ENCODE results near the gene APPL1. TPM values are rescaled to one million over a fixed set of nuclear protein-coding genes. Genes with fewer than 3 reads are reported as not detected.

Gene APPL1, protein sequence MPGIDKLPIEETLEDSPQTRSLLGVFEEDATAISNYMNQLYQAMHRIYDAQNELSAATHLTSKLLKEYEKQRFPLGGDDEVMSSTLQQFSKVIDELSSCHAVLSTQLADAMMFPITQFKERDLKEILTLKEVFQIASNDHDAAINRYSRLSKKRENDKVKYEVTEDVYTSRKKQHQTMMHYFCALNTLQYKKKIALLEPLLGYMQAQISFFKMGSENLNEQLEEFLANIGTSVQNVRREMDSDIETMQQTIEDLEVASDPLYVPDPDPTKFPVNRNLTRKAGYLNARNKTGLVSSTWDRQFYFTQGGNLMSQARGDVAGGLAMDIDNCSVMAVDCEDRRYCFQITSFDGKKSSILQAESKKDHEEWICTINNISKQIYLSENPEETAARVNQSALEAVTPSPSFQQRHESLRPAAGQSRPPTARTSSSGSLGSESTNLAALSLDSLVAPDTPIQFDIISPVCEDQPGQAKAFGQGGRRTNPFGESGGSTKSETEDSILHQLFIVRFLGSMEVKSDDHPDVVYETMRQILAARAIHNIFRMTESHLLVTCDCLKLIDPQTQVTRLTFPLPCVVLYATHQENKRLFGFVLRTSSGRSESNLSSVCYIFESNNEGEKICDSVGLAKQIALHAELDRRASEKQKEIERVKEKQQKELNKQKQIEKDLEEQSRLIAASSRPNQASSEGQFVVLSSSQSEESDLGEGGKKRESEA
- polyA plus RNA-seq (ENCODE audit: insufficient read length in 4 of 4): 10 to 100 TPM; 43.7 to 58.0 (median 48.6) TPM

DNA sequence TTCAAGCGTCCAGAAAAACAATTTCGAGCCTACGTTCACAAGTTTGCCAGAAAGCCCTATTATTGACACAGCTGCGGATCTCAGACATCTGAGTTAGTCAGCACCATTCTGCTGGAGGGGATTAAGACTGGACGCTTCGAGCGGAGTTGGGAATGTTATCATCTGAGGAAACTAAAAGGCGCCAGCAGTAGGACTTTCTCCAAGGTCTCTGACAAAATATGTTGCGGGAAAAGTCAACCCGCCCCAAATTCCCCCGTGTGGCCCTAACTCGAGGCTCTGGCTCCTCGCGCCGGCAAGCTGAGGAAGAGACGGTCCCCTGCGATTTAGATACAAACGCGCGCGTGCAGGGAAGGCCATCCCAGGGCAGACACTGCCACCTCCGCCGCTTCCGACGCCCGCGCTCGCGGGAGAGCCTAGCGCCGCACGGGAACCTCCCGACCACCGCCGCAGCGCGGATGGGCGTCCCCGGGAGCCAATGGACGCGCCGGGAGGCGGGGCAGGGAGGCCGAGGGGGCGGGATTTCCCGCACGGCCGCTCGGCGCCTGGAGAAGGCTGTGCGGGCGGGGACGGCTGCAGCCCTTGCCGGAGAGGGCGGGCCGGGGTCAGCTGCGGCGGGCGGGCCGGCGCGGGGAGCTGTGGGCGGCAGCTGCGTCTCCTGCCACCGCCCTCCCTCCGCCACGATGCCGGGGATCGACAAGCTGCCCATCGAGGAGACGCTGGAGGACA lies at the start of gene APPL1:
APPL1 (plus strand) TSS at position 526 of the 726 bp plus-strand sequence; CDS start at position 681, 155 bp downstream.
- peak; percentile 87 to 90 (median 88) for DNase-seq (ENCODE audit: low read depth in 4 of 4, low spot score in 3 of 4)

DNA sequence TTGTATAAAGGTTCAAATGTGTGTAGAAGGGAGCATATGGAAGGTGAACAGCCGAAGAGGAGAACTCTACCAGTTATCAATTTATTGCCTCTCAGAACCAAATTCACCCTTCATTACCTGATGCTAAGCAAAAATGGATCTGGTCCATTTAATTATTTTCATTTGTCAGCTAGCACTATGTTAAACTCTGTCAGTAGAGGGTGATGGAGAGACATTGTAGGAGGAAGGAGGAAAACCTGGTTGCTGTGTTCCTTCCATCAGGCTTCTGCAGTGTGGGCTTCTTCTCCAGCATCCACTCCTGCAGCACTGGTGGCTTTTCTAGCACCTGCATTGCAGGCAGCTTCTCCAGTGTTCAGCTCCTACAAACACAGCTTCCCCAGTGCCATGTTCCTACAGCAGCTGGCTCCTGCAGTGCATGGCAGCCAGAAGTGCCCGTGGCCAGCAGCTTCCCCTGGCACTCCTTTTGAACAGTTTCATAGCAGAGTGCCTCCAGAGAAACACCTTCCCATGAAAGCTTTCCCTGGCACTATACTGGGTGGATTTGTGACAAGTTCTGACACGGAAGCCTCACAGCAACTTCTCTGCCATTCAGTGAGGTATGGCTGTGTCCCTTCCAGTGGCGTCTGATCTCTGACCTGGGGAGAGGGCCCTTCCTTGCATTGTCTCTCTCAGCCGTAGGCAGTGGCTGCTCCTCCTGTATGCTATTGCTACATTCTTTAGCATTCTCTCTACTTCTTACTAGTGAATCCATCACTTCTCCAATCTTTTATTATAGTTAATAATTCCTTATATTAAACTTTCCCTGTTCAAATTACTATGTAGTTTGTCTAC lies 47.7 kb upstream of the APPL1 start:
- DNase-seq (ENCODE audit: low read depth in 4 of 4, low spot score in 3 of 4): no peak

DNA sequence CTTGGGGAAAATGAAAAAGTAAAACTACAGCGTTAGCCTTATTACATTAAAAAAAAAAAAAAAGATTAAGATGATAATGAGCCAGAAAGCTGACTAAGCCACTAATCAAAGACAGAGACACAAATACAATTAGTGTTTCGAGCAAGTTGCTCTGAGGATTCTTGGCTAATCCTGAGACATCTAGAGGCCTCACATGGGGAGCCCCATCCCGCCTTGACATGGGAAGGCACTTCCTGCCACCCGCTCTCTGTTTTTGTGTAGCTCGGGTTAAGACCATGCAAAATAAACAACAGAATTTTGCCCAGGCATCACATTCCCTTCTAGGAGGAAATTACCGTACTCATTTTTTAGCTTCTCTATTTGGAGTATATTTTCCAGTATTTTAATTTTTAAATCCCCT lies 43.0 kb upstream of the APPL1 start:
- DNase-seq (ENCODE audit: low read depth in 4 of 4, low spot score in 3 of 4): no peak

DNA sequence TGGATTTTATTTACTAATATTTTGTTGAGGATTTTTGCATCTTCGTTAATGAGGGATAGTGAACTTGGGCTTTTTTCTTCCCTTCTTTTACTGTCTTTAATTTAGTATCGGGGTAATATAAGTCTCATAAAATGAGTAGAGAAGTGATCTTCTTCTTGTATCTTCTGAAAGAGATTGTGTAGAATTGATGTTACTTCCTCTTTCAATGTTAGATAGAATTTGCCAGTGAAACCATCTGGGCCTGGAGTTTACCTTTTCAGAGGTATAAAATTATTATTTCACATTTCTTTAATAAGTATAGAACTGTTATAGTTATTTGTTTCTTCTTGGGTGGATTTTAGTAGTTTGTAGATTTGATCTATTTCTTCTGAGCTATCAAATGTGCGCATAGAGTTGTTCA lies 35.5 kb upstream of the APPL1 start:
- no peak for DNase-seq (ENCODE audit: low read depth in 4 of 4, low spot score in 3 of 4)

DNA sequence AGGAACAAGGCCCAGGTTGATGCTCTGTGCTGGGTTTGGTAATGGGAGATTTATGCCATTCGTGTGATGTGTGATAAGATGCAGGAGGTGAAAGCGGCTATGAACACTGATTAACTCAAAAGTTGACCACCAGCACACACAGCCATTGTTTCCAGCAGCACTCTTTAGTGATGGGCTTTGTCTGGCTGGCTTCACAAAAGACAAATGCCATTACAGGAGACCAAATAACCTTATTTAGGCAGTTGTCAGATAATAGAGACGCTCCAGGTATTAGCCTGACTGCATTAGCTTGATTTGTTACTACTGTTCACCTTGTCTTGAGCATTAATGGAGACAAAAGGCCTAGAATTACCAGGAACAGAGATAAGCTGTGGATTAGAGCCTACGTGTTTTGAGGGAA lies 32.9 kb upstream of the APPL1 start:
- no peak for DNase-seq (ENCODE audit: low read depth in 4 of 4, low spot score in 3 of 4)

DNA sequence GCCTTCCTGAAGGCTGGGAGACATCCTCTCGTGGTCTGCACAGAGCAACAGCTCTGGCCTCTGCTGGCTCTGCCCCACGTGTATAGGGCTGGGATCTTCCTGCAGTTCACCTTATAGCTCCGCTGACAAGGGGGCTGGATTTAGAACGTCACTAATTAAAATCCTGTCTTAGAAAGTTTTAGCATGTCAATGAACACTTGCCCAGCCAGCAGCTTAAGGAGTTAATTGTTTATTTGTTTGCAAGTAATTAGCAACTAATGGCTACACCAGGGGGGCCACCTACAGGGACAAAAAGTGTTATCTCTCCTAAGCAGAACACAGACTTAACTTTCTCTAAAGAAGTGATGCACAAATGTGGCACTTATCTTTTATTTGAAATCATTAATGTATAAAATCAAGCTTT lies 27.6 kb upstream of the APPL1 start, which contains the start of gene HESX1:
HESX1 (minus strand) TSS at position 84 of the 403 bp plus-strand sequence; CDS start at position 24, 60 bp downstream.
- DNase-seq (ENCODE audit: low read depth in 4 of 4, low spot score in 3 of 4): no peak

DNA sequence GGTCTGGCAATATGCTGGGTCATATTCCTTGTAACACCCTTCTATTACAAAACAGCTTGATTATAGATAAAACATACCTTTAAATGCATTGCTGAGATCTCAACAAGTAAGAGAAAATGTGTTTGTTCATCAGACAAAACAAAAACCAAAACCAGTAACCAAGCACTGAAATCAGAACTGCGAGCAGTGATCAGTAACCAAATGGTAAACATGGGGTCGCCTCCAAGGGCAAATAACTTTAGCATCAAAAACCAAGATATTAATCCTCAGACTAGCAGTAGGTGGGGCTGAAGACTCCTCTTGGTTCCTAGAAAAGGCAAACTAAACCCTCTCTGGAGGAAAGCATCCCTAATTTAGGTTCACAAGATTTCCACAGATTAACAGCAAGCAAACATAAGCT lies 21.1 kb upstream of the APPL1 start:
- no peak for DNase-seq (ENCODE audit: low read depth in 4 of 4, low spot score in 3 of 4)

DNA sequence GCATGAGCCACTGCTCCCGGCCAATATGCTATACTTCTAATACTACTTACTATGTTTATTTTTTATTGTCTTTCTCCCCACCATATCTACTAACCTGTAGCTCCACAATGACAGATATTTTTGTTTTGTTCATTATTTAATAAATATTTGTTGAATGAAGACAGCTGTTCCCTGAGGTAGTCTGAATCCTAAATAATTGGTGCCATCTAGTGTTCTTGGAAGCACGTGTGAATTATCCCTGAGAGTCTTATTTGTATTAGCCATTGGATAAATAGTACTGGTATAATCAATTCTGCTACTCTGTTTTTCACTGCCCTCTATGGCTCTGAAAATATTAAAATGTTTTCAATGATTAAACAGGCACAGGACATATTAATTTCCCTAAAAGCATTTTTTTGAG lies 5.6 kb upstream of the APPL1 start:
- no peak for DNase-seq (ENCODE audit: low read depth in 4 of 4, low spot score in 3 of 4)

DNA sequence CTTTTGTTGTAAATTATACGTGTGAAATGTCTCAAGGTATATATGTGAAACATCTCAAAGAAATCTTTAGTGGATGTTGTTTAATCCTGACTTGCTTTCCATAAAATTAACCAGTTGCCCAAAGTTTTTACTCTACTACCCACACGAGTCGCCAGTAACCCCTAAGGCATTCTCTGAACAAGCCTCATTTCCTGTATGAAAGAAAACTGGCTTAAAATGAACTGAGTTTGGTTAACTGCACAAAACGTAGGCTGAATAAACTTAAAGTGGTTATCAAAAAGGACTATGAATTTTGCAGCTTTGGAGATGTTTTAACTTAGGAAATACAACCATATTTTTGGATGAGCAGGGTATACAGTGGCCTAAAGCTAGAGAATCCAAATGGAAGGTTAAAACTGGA lies 2.7 kb upstream of the APPL1 start:
- DNase-seq (ENCODE audit: low read depth in 4 of 4, low spot score in 3 of 4): no peak

DNA sequence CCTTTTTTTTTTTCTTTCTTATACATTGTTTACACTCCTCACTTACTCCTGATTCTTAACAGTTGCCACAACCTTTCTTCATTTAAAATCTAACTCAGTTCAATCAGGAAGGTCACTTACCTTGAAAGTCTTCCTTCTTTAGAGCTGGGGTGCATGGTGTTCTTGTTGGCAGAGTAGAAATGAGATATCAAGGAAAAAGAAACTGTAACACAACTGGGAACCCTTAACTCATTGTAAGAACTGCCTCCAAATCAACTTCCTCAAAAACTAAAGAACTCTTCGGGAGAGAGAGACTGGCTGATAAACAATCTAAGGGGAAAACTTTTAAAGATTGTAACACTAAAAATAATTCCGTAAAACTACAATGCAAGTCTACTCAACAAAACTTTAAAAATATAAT lies 1.4 kb upstream of the APPL1 start:
- no peak for DNase-seq (ENCODE audit: low read depth in 4 of 4, low spot score in 3 of 4)

DNA sequence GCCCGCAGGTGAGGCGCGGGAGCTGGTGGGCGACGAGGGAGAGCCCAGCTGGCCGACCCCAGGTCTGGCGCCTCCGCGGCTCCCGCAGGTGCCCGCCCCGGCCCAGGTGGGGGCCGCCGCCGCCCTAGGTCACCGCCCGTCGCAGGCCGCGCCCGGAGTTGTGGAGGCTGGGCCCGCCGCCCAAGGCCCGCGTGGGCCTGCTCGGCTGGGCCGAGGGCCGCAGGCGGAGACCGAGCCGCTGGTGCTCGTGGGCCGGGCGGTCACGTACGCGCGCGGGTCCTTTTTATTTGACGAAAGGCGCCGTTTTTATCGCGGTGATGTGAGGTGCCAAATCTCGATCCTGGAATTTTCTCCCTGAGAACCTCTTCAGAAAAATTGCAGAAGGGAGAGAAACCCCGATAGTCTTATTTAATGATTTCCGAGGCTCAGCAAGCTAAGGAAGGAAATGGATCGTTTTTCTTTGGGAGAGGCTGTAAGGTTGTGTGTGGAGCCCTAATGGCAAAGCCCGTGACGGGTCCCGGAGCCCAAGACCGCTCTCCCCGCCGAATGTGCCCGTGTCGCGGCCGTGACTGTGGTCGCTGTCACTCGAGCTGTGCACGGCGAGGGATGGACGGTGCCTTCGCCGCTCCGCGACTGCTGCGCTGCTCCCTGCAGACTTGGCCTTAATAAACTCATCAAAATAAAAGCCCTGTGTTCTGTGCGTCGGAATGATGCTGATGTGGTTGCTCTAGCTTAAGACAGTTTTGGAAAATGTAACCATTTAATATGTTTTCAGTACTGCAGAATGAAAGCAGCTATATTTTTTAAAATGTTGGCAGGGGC lies 612 bp downstream of the APPL1 start:
- peak in 3 of 4 donors; percentile 34 to 54 (median 53) for DNase-seq (ENCODE audit: low read depth in 4 of 4, low spot score in 3 of 4)

DNA sequence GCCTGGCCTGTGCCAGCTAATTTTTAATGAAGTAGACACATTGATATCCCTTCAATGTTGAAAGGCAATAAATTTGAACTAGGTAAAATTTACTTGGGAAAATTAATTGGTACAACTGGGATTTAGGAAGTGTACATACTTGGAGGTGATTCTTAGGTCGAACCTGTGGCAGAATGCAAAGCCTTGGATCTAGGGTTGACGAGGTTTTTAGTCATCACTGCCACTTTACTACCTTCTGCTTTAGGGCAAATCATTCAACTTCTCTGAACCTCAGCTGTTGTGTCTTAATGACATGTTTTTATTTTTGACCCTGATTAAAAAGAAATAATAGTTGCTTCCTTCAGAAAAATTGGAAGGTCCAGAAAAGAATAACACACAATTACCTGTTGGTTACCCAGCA lies 2.5 kb downstream of the APPL1 start:
- DNase-seq (ENCODE audit: low read depth in 4 of 4, low spot score in 3 of 4): no peak

DNA sequence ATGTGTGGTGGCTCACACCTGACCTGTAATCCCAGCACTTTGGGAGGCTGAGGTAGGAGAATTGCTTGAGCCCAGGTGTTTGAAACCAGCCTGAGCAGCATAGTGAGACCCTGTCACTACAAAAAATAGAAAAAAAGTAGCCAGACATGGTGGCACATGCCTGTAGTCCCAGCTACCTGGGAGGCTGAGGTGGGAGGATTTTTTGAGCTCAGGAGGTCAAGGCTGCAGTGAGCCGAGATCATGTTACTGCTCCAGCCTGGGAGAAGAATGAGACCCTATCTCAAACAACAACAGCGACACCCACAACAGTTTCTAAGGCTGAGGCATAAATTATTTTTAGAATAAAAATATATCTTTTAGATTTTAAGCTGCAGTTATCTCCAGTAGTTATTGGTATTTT lies 6.3 kb downstream of the APPL1 start:
- DNase-seq (ENCODE audit: low read depth in 4 of 4, low spot score in 3 of 4): no peak

DNA sequence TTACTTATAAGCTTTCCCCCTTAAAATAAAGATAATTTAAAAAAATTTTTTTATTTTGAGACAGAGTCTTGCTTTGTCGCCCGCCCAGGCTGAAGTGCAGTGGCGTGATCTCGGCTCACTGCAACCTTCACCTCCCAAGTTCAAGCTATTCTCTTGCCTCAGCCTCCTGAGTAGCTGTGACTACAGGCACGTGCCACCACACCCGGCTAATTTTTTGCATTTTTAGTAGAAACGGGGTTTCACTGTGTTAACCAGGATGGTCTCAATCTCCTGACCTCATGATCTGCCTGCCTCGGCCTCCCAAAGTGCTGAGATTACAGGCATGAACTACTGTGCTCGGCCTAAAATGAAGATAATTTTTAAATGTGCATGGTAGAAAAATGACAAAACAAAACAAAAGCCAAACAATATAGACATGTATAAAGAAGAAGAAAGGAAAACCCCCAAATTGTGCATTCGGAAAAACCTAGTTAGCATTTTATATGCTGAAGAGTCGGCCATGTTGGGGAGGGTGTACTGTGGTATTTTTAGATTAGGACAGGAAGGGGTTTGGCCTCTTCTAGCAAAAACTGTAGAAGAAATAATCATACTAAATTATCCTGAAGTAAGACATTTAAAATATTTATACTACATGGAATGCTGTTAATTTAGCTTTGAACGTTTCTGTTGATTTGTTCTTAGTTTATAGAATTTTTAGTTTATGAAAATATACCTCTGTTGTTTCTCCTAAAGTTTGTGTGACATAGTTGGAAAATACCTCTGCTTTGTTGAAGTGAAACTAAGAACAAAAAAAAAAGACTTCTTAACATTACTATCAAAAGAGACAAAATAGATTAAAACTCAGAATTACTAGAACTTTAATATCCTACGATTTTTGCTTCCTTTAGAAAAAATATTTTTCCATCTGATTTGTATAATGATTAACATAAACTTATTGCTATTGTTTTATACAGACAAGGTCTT lies 7.4 kb downstream of the APPL1 start:
- DNase-seq (ENCODE audit: low read depth in 4 of 4, low spot score in 3 of 4): no peak

DNA sequence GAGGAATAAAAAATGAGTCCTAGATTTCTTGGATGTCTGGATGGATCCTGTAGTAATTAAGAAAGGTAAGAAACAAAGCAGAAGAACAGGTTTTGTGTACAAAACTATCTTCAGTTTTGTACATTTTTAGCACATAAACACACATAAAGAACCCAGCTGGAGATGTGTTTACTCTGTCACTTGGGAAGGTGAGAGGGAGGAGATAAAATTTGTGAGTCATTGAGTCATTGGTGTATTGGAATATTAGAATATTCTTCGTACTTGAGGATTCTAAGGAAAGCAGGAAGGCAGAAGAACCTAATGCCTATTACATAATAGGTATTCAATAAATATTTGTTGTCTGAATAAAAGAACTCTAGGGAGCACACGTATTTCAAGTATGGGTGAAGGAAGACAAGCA lies 17.4 kb downstream of the APPL1 start:
- DNase-seq (ENCODE audit: low read depth in 4 of 4, low spot score in 3 of 4): no peak

DNA sequence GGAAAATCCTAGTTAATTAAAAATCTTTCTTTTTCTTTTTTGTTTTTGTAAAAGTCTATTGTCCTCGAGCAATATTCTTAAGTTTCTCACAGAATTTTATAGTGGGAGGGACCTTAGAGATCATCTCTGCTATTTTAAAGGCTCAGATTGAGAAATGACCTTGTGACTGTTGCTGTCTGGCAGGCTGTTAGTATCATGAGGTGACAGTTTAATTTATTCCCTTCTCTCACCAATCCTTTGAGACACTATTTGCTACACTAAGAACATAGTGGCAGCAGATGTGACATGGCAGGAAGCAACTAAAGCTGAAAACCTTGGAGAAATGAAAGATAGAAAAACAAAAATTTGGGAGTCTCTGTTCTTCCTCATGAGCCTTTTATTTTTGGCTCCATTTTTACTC lies 24.9 kb downstream of the APPL1 start:
- no peak for DNase-seq (ENCODE audit: low read depth in 4 of 4, low spot score in 3 of 4)

DNA sequence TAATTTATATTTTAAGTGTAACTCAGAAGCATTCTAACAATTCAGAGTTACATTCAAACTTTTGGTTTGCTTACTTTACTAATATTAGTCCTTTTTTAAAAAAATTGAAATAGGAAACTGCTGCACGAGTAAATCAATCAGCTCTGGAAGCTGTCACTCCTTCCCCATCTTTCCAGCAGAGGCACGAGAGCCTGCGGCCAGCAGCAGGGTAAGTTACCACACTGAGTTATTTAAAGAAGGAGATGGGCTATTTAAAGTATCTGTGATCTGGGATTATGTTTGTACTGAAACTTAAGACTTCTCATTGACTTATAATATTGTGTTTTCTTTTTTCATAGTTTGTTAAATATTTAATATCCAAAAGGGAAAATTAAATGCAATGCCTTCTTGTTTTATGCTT lies 29.3 kb downstream of the APPL1 start:
- DNase-seq (ENCODE audit: low read depth in 4 of 4, low spot score in 3 of 4): no peak

DNA sequence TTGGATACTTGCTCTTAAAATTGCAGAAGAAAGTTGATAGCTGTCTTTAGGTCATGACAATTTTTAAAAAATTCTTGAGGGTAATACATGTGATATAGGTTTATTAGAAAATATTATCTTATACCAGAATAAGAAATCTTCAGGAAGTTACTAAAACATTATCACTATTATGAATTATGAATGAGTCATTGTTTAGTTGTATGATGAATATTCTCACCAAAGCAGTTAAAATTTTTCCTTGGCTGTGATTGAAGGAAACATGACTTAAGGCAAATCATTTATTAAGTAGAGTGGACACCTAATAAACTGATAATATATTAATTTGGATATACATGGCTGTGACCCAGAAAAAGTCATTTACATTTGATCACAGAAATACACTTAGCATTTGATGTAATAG lies 30.1 kb downstream of the APPL1 start:
- no peak for DNase-seq (ENCODE audit: low read depth in 4 of 4, low spot score in 3 of 4)

Data from left renal pelvis (tissue), 4 donors.